T-helper 17 cell (primary cell): ENCODE data around the gene CRADD. TPM values are rescaled to one million over a fixed set of nuclear protein-coding genes. Genes with fewer than 3 reads are reported as not detected.
"Not testable (repeated sequence)": the region's sequence is repeated elsewhere in the genome, so short reads cannot be mapped to it uniquely, and the experiment has no call there.

Source experiments
- ATAC-seq: fragments of 150-1000 bp; cut with Tn5 transposase; 2 replicates; pipeline ENCODE4 v1.10.0; 2021; ENCODE audit warnings: mild to moderate bottlenecking, moderate library complexity
- DNase-seq, 3 donors: peaks; one replicate each; pipeline versions ENCODE4 v3.0.0 to v3.0.0-alpha.2; 2020 to 2021
- H3K9me3 ChIP-seq: one replicate; pipeline ENCODE4 v1.7.0; 2013; ENCODE audit warnings: low read length, mild to moderate bottlenecking; ENCODE audit not compliant: control insufficient read depth, poor library complexity, severe bottlenecking
- H3K27ac Mint-ChIP-seq: one replicate; pipeline ENCODE4 v1.8.0; 2022; ENCODE audit warnings: mild to moderate bottlenecking, moderate library complexity, mixed read lengths
- H3K27me3 Mint-ChIP-seq: one replicate; pipeline ENCODE4 v1.8.0; 2022; ENCODE audit warnings: mixed read lengths
- H3K36me3 Mint-ChIP-seq: one replicate; pipeline ENCODE4 v1.8.0; 2022; ENCODE audit warnings: low read depth, mixed read lengths
- H3K4me1 Mint-ChIP-seq: one replicate; pipeline ENCODE4 v1.8.0; 2022; ENCODE audit warnings: mild to moderate bottlenecking, mixed read lengths
- H3K4me3 Mint-ChIP-seq: one replicate; pipeline ENCODE4 v1.8.0; 2022; ENCODE audit warnings: mild to moderate bottlenecking, moderate library complexity, mixed read lengths
- total RNA-seq, 4 donors: library from RNA in 2 of 4; stranded (reverse) in 2 of 4; gene quantifications; one replicate each; pipeline ENCODE4 v1.2.3 and lab custom pipeline; 2022 to 2026

The CRADD gene
- total RNA-seq, 2 donors from 2014 or later = 13.0 to 14.4 TPM

DNA sequence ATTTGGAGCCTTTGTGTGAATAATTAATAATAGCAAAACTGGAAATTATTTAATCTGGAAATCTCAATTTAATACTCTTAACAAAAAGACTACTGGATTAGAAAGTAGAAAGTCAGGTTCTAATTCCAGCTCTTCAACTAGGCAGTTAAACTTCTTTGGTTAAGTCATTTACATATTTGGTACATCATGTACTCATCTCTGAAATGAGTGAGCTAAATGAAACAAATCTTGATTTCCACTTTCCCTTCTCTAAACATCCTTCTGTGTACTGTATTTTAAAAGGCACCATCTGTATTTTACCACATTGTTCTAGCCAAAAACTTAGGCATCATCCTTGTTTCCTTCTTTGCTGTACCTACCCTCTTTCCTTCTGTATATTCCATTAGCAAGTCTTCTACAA lies 26.9 kb downstream of the CRADD start:
- H3K36me3 Mint-ChIP-seq = no peaks in the 10 kb centered on the region
- H3K9me3 ChIP-seq = no peaks in the 10 kb centered on the region
- no peaks in the 10 kb centered on the region for H3K27me3 Mint-ChIP-seq
- no peak overlapping the region for H3K4me3 Mint-ChIP-seq
- DNase-seq (no peak), ATAC-seq (no peak)
- H3K27ac Mint-ChIP-seq = no peak overlapping the region
- peaks cover 24% of the 10 kb centered on the region for H3K4me1 Mint-ChIP-seq

GRCh38 chr12:93704625-93705024 lies 27.4 kb downstream of the CRADD start:
- peaks cover 21% of the 10 kb centered on the region for H3K4me1 Mint-ChIP-seq
- no peaks in the 10 kb centered on the region for H3K27me3 Mint-ChIP-seq
- no peaks in the 10 kb centered on the region for H3K9me3 ChIP-seq
- H3K27ac Mint-ChIP-seq = no peak overlapping the region
- no peak overlapping the region for H3K4me3 Mint-ChIP-seq
- DNase-seq (no peak), ATAC-seq (no peak)
- no peaks in the 10 kb centered on the region for H3K36me3 Mint-ChIP-seq

GRCh38 chr12:93705237-93705636 lies 28.1 kb downstream of the CRADD start:
- no peak for DNase-seq
- Mint-ChIP-seq H3K36me3 (no peaks in the 10 kb centered on the region), H3K27ac (no peak overlapping the region), H3K27me3 (no peaks in the 10 kb centered on the region), H3K4me3 (no peak overlapping the region), H3K4me1 (peaks cover 18% of the 10 kb centered on the region)
- H3K9me3 ChIP-seq = no peaks in the 10 kb centered on the region
- no peak for ATAC-seq

DNA sequence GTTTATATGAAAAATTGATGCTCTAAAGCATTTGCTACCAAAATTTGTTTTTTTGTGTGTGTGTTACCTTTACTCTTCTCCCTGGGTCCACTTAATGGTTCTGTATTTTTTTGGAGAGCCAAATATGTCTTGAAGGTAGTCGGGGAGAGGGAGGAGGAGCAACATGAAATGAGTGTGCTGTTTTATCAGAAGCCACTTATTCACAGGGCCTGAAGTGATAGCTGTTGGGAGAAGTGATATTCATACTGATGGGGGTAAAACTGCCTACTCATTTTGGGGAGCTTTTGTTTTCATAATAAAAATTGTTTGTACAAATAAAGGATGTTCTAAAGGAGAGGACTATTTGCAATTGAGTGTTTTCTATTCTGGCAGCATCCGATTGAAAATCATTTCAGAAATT lies 29.2 kb downstream of the CRADD start:
- Mint-ChIP-seq H3K27me3 (no peaks in the 10 kb centered on the region), H3K36me3 (no peaks in the 10 kb centered on the region), H3K4me3 (no peak overlapping the region), H3K4me1 (peaks cover 15% of the 10 kb centered on the region), H3K27ac (no peak overlapping the region)
- no peaks in the 10 kb centered on the region for H3K9me3 ChIP-seq
- ATAC-seq = no peak
- no peak for DNase-seq

- H3K4me1 Mint-ChIP-seq = peaks cover 11% of the 10 kb centered on the region
- DNase-seq = no peak
- no peaks in the 10 kb centered on the region for H3K36me3 Mint-ChIP-seq
- no peak overlapping the region for H3K27ac Mint-ChIP-seq
- ATAC-seq = no peak
- H3K4me3 Mint-ChIP-seq = no peak overlapping the region
- H3K9me3 ChIP-seq = no peaks in the 10 kb centered on the region
- H3K27me3 Mint-ChIP-seq = no peaks in the 10 kb centered on the region
These were observed 29.6 kb downstream of the CRADD start for GRCh38 chr12:93706824-93707223.

- Mint-ChIP-seq H3K4me3 (no peak overlapping the region), H3K27me3 (no peaks in the 10 kb centered on the region), H3K27ac (no peak overlapping the region), H3K4me1 (peaks cover 8% of the 10 kb centered on the region), H3K36me3 (no peaks in the 10 kb centered on the region)
- no peak for ATAC-seq
- H3K9me3 ChIP-seq = no peaks in the 10 kb centered on the region
- DNase-seq = no peak
These were observed 30.7 kb downstream of the CRADD start for GRCh38 chr12:93707836-93708235.

GRCh38 chr12:93708952-93709351 lies 31.8 kb downstream of the CRADD start:
- Mint-ChIP-seq H3K36me3 (no peaks in the 10 kb centered on the region), H3K4me1 (peaks cover 8% of the 10 kb centered on the region), H3K4me3 (no peak overlapping the region), H3K27me3 (no peaks in the 10 kb centered on the region), H3K27ac (no peak overlapping the region)
- ATAC-seq (no peak), DNase-seq (no peak)
- no peaks in the 10 kb centered on the region for H3K9me3 ChIP-seq

DNA sequence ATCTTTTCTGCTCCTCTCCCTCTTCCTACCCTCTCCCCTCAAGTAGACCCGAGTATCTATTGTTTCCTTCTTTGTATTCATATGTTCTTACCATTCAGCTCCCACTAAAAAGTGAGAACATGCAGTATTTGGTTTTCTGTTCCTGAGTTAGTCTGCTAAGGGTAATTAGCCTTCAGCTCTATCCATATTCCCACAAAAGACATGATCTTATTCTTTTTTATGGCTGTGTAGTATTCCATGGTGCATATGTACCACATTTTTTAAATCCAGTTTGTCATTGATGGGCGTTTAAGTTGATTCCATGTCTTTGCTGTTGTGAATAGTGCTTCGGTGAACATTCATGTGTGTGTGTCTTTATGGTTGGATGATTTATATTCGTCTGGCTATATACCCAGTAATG lies 32.2 kb downstream of the CRADD start:
- H3K36me3 Mint-ChIP-seq = no peaks in the 10 kb centered on the region

GRCh38 chr12:93710574-93710926 lies 33.4 kb downstream of the CRADD start:
- no peak overlapping the region for H3K4me3 Mint-ChIP-seq
- DNase-seq (no peak), ATAC-seq (no peak)
- H3K27ac Mint-ChIP-seq = no peak overlapping the region
- no peaks in the 10 kb centered on the region for H3K27me3 Mint-ChIP-seq
- H3K36me3 Mint-ChIP-seq = no peaks in the 10 kb centered on the region
- peaks cover 3% of the 10 kb centered on the region for H3K4me1 Mint-ChIP-seq
- no peaks in the 10 kb centered on the region for H3K9me3 ChIP-seq

More for the DNA sequence above, 32.2 kb downstream of the CRADD start:
- no peaks in the 10 kb centered on the region for H3K9me3 ChIP-seq
- no peaks in the 10 kb centered on the region for H3K27me3 Mint-ChIP-seq
- no peak for DNase-seq
- ATAC-seq = no peak
- H3K4me3 Mint-ChIP-seq = no peak overlapping the region
- peaks cover 5% of the 10 kb centered on the region for H3K4me1 Mint-ChIP-seq
- no peak overlapping the region for H3K27ac Mint-ChIP-seq

- not testable (repeated sequence) for DNase-seq, H3K27ac Mint-ChIP-seq, H3K4me1 Mint-ChIP-seq, ATAC-seq, H3K36me3 Mint-ChIP-seq, H3K9me3 ChIP-seq, H3K27me3 Mint-ChIP-seq, H3K4me3 Mint-ChIP-seq
These were observed 34.3 kb downstream of the CRADD start for GRCh38 chr12:93711502-93711901.

GRCh38 chr12:93712200-93712599 lies 35.0 kb downstream of the CRADD start:
- Mint-ChIP-seq H3K4me1 (peaks cover 3% of the 10 kb centered on the region), H3K4me3 (no peak overlapping the region), H3K27me3 (no peaks in the 10 kb centered on the region), H3K36me3 (no peaks in the 10 kb centered on the region), H3K27ac (peak overlapping the region; percentile 16)
- no peaks in the 10 kb centered on the region for H3K9me3 ChIP-seq
- DNase-seq = no peak
- ATAC-seq = no peak

DNA sequence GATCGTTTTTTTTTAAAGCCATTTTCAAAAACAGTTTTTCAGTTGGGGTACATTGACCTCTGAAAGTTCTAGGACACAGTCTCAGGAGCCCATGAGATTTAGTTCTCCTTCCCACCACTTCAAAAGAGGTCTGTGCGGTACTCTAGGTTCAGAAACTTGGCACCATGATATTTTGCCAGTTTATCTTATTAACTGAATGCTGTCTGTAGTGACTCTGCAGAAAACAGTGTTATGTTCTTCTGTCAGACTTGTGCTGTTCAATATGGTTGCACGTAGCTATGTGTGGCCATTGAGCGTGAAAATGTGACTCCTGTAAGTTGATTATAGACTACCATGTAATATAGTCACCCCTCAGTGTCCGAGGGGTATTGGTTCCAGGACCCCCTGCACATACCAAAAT lies 35.9 kb downstream of the CRADD start:
- no peaks in the 10 kb centered on the region for H3K9me3 ChIP-seq
- H3K4me1 Mint-ChIP-seq = peaks cover 3% of the 10 kb centered on the region
- H3K36me3 Mint-ChIP-seq = no peaks in the 10 kb centered on the region
- DNase-seq (no peak), ATAC-seq (no peak)
- no peak overlapping the region for H3K4me3 Mint-ChIP-seq
- no peak overlapping the region for H3K27ac Mint-ChIP-seq
- H3K27me3 Mint-ChIP-seq = no peaks in the 10 kb centered on the region

- Mint-ChIP-seq H3K27me3 (no peaks in the 10 kb centered on the region), H3K4me1 (peaks cover 3% of the 10 kb centered on the region), H3K27ac (no peak overlapping the region), H3K4me3 (no peak overlapping the region), H3K36me3 (no peaks in the 10 kb centered on the region)
- no peak for DNase-seq
- ATAC-seq = no peak
- no peaks in the 10 kb centered on the region for H3K9me3 ChIP-seq
These were observed 36.6 kb downstream of the CRADD start for GRCh38 chr12:93713800-93714199.

- Mint-ChIP-seq H3K27me3 (no peaks in the 10 kb centered on the region), H3K27ac (no peak overlapping the region), H3K4me1 (peaks cover 3% of the 10 kb centered on the region), H3K4me3 (no peak overlapping the region), H3K36me3 (no peaks in the 10 kb centered on the region)
- ATAC-seq (no peak), DNase-seq (no peak)
- H3K9me3 ChIP-seq = no peaks in the 10 kb centered on the region
These were observed 37.2 kb downstream of the CRADD start for GRCh38 chr12:93714382-93714781.

GRCh38 chr12:93719710-93720109 lies 42.5 kb downstream of the CRADD start:
- H3K36me3 Mint-ChIP-seq = no peaks in the 10 kb centered on the region
- peaks cover 6% of the 10 kb centered on the region for H3K4me1 Mint-ChIP-seq
- no peak overlapping the region for H3K27ac Mint-ChIP-seq
- H3K27me3 Mint-ChIP-seq = no peaks in the 10 kb centered on the region
- ATAC-seq (no peak), DNase-seq (no peak)
- no peaks in the 10 kb centered on the region for H3K9me3 ChIP-seq
- no peak overlapping the region for H3K4me3 Mint-ChIP-seq
